GM21381 (cell line): ENCODE results near the gene HAPLN1.

Source experiments
- ATAC-seq: cut with Tn5 transposase; IDR thresholded peaks from one replicate; pipeline ENCODE4 v1.9.1; 2021; ENCODE audit warnings: mild to moderate bottlenecking, moderate library complexity; ENCODE audit not compliant: unreplicated experiment

The HAPLN1 gene

DNA sequence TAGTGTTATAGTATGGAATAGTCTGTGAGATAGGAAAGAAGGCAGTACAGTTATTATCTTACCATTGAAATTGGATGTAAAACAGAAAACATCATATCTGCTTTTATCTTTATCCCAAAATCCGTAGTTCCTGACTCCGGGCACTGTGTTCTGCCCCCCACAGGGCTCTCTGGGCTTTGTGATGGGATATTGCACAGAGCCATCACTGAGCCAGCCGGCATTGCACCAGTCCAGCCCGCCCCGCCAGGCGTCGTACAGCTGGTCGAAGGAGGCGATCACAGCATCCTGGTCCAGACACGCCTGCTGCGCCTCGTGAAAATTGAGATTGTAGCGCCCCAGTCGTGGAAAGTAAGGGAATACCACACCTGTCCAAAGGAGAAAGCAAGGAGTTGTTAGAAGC is 76.4 kb downstream of the HAPLN1 start:
- no peak for ATAC-seq

DNA sequence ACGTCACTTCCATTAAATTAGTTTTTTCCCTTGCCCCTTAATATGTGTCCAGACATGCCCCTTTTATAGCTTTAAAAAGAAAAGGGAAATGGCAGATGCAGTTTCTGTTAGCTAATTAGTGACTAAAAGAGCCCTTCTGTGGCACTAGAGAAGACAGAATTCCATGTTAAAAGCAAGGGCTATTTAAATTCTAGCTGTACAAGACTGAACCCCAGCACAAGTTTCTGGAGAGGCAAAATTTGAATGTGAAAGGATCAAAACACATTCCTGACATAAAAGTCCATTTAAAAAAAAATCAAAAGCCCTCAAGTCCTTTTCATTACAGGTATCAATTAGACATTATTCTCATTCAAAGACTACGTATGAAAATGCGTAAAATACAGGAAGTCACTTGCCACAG is 78.7 kb downstream of the HAPLN1 start:
- ATAC-seq = no peak

DNA sequence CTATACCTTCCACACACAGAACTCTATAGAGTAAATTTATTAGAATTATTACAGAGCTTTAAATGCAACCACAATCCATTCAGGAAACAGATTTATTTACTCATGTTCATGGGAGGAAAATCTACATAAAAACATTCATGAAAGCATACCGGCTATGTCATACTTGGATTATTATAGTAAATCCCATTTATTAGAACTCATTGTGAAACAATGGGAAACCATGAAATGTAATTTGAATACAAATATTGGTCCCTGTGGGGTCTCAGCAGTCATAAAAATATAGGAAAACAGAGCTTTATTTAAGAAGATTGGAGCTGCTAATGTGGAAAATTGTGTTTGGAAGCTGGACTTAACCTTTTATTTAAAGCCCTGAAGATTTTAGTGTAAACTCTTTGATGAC is 80.7 kb downstream of the HAPLN1 start:
- no peak for ATAC-seq

DNA sequence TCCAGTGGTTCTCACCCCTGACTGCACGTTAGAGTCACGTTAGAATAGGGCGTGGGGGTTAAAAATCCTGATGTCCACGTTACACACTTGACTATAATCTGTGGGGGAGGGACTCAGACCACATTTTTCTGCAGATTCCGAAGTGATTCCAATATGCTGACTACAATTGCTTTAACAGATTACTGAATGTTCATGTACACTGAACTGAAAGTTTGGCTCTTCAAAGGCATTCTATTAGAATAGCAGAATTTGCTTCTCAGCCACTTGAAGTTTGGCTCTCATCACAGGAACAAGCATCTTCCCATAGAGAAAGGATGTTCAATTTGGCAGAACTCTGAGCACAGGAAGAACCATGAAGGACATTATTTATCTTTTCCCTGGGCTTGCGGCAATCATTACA is 84.5 kb downstream of the HAPLN1 start:
- ATAC-seq = no peak

DNA sequence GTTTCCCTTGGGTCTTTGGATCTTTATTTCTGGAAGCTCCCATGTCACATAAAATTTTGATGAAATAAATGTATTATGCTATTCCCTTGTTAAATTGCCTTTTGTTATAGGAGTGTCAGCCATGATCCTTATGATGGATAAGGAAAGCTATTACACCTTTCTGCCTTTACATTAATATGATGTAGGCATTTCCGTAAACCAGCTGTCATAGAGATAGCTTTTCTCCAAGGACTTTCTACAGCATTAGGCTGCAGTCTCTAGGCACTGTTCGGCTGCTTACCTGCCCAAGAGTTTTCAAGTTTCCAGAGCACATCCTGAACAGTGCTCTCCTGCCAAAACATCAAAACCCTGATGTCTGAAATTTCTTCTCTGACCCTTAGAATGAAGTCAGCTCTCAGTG is 87.4 kb downstream of the HAPLN1 start:
- no peak for ATAC-seq

DNA sequence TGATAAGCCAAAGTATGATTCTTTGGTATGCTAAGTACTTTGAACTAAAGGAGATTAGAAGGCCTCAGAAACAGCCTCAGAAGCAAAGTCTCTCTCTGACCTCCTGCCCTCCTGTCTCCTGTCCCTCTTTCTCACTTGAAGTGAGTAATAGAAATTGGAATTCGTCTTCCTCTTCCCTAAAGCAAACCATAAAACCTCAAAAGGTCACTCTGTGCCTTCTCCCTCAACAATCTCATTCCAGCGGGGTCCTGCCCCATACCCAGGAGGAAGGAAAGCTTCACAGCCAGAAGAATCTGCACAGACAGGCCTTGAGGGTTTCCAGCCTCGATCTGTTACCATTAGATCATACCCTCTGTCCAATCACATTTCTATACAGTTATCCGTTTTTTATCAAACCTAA is 87.8 kb downstream of the HAPLN1 start:
- ATAC-seq = no peak

DNA sequence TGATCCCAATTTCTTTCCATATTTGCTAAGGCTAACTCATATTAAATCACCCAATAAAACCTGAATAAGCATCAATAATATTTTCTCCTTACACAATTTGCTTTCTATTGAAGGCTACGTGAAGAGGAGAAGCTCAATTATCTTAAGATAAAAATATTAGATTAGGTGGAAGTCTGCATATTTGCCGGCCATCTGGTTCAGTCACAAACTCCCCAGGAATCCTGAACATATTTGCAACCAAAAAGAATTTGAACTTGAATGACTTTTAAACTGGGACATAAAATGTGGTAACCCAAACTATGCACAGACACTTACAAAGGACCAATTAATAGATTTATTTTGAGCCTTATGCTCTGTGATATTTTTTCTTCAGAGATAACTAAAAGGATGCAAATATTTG is 92.3 kb downstream of the HAPLN1 start:
- no peak for ATAC-seq

DNA sequence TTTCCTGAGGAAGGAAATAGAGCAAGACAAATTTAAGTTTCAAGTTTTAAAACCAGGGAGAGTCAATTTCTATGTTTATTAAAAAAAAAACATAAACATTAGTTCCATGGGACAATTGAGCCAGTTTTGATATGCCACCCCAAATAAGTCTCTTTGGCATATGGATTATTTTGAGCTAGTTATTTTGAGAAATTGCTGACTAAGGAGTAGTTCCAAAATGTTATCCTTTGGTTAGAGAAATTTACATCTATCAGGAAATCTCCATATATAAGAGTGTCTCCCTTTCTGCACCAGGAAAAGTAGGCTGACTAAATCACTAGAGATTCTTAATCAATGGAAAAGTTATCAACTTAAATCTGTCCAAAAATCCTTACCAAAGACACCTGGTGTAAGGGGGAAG is 105.8 kb downstream of the HAPLN1 start:
- ATAC-seq = no peak

DNA sequence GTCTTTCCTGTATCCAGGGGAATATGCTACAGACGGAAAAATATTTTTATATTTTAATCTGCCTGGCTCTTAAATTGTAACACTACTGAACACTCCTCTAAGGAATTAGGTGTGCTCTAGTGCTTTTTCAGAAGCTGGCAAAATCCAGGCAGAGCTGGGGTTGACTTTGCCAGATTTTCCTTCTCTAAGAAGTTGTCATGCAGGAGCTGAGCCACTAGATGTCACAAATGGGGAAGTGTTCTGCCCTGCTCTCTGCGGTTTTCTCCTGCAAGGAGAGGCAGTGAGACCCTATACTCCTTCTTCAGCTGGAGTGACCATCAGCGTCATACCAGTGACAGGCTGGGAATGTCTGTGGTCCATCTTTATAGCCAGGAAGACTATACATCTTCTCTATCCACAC is 112.5 kb downstream of the HAPLN1 start:
- ATAC-seq = peak; percentile 60

DNA sequence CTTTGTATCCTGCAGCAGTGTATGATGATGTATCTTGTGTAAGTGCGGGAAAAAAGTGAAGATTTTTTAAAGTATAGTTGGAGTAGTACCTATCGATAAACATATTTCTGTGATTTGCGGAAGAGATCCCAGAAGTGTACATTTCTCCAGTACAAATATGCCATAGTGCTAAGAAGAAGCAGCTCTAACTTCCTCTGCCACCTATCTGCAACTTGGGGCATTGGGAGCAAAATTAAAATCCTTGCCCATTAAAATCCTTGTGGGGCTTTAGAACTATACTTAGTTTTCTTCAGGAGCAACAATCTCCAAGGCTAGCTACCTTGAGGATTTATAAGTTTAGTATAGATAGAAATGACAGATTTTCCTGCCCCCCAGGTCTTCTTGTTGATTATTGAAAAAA is 125.4 kb downstream of the HAPLN1 start:
- ATAC-seq = no peak

DNA sequence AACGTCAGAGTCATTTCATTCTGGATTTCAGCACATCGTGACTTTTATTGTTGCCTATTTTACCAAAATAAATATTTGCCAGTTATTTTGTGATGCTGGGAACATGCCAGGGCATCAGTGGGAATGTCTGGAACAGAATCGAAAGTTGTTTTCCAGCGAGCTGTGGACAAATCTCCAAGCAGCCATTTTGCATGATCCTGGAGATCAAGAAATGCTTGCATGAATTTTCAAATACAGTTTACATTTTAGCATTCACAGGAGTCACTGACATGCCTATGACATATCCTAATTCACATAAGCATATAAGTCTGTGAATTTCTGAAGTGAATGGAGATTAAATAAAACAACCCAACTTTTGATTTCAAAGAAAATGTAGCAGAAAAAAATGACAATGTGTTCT is 129.7 kb downstream of the HAPLN1 start:
- ATAC-seq = no peak

DNA sequence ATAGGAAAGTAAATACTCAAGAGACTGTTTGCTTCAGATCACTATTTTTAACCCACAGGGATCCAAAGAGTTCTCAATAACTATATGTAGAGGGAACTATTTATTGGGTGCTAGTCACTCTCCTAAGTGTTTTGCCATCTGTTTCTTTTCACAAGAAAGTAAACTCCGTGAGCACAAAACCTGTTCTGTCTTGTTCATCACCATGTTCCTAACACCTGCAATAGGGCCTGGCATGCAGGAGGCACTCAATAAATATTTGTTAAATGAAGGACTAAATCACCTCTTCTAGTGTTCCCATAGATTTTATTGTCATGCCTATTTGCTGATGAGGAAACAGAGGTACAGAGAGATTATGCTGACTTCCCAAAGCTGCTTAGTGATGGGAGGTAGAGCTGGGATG is 130.9 kb downstream of the HAPLN1 start:
- ATAC-seq = no peak
